Endothelial cell (in vitro differentiated cells): ENCODE measurements around the gene REXO5. TPM values are rescaled to one million over a fixed set of nuclear protein-coding genes. Genes with fewer than 3 reads are reported as not detected.

Source experiments
- DNase-seq: peaks from one replicate; pipeline ENCODE4 v3.0.0; 2021; ENCODE audit warnings: low spot score
- H3K27ac Mint-ChIP-seq: one replicate; pipeline ENCODE4 v1.8.0; 2021; ENCODE audit warnings: mixed read lengths, inconsistent platforms; ENCODE audit not compliant: unreplicated experiment
- H3K27me3 Mint-ChIP-seq: one replicate; pipeline ENCODE4 v1.8.0; 2021; ENCODE audit warnings: mild to moderate bottlenecking, moderate library complexity, mixed read lengths, inconsistent platforms; ENCODE audit not compliant: unreplicated experiment
- H3K36me3 Mint-ChIP-seq: one replicate; pipeline ENCODE4 v1.8.0; 2021; ENCODE audit warnings: mild to moderate bottlenecking, low read depth, mixed read lengths, inconsistent platforms; ENCODE audit not compliant: unreplicated experiment
- H3K4me1 Mint-ChIP-seq: one replicate; pipeline ENCODE4 v1.8.0; 2021; ENCODE audit warnings: mild to moderate bottlenecking, mixed read lengths, inconsistent platforms; ENCODE audit not compliant: unreplicated experiment
- H3K4me3 Mint-ChIP-seq: one replicate; pipeline ENCODE4 v1.8.0; 2021; ENCODE audit warnings: mild to moderate bottlenecking, mixed read lengths, inconsistent platforms; ENCODE audit not compliant: unreplicated experiment
- H3K9me3 Mint-ChIP-seq: one replicate; pipeline ENCODE4 v1.8.0; 2021; ENCODE audit warnings: mixed read lengths, inconsistent platforms; ENCODE audit not compliant: unreplicated experiment
- total RNA-seq: library from RNA; stranded (reverse); fragmentation: NEBNext Ultra II Directional; extraction: Animal tissue kit (Norgen Biotek cat#: 25700); gene quantifications from one replicate; pipeline ENCODE4 v1.2.1, GENCODE V29; 2021; ENCODE audit not compliant: unreplicated experiment
- TF ChIP-seq, protein P1 (sequence below): fragments of 200-600 bp; sonication (generic); IDR thresholded peaks from one replicate; pipeline ENCODE4 v1.5.0; 2021; ENCODE audit warnings: antibody characterized with exemption; ENCODE audit not compliant: unreplicated experiment

REXO5 gene
- total RNA-seq, 1 donor from 2014 or later: 2.4 TPM

- Mint-ChIP-seq H3K27ac (no peak overlapping the region), H3K36me3 (no peaks in the 10 kb centered on the region), H3K4me1 (no peaks in the 10 kb centered on the region), H3K27me3 (no peaks in the 10 kb centered on the region), H3K9me3 (no peaks in the 10 kb centered on the region), H3K4me3 (no peak overlapping the region)
- TF ChIP-seq, protein P1, sequence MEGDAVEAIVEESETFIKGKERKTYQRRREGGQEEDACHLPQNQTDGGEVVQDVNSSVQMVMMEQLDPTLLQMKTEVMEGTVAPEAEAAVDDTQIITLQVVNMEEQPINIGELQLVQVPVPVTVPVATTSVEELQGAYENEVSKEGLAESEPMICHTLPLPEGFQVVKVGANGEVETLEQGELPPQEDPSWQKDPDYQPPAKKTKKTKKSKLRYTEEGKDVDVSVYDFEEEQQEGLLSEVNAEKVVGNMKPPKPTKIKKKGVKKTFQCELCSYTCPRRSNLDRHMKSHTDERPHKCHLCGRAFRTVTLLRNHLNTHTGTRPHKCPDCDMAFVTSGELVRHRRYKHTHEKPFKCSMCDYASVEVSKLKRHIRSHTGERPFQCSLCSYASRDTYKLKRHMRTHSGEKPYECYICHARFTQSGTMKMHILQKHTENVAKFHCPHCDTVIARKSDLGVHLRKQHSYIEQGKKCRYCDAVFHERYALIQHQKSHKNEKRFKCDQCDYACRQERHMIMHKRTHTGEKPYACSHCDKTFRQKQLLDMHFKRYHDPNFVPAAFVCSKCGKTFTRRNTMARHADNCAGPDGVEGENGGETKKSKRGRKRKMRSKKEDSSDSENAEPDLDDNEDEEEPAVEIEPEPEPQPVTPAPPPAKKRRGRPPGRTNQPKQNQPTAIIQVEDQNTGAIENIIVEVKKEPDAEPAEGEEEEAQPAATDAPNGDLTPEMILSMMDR: no peak
- no peak for DNase-seq
These were observed 38.2 kb upstream of the REXO5 start for GRCh38 chr16:20768121-20768520.

DNA sequence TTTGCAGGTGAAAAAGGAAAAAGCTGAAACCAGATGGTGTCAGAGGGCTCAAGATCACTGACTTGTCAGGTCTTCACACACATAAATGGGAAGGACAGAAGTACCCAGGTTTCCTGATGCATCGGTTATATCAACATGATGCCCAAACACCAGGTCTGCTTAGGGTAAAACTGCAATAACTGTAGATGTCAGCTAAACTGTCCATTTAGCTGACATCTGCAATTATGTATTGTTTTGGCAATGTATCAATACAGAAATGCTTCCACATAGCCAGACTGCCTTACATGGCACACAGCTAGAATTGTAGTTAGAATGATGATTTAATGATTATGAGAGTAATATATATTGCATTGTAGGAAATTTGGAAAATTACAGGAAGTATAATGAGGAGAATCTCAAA, 37.5 kb upstream of the REXO5 start:
- Mint-ChIP-seq H3K36me3 (no peaks in the 10 kb centered on the region), H3K4me1 (no peaks in the 10 kb centered on the region), H3K9me3 (no peaks in the 10 kb centered on the region), H3K27me3 (no peaks in the 10 kb centered on the region), H3K4me3 (no peak overlapping the region), H3K27ac (no peak overlapping the region)
- TF ChIP-seq, protein P1: no peak
- DNase-seq: no peak

DNA sequence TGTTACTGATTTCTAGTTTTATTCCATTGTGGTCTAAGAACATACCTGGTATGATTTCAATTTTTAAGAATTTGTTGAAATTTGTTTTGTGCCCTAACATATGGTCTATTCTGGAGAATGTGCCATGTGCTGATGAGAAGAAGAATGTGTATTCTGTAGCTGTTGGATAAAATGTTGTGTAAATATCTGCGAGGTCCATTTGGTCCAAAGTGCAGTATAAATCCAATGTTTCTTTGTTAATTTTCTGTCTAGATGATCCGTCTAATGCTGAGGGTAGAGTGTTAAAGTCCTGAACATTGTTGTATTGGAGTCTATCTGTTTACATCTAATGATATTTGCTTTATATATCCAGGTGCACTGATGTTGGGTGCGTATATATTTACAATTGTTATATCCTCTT, 32.6 kb upstream of the REXO5 start:
- DNase-seq: no peak
- H3K4me1 Mint-ChIP-seq: no peaks in the 10 kb centered on the region
- H3K27ac Mint-ChIP-seq: no peak overlapping the region
- no peaks in the 10 kb centered on the region for H3K9me3 Mint-ChIP-seq
- no peak overlapping the region for H3K4me3 Mint-ChIP-seq
- no peaks in the 10 kb centered on the region for H3K27me3 Mint-ChIP-seq
- TF ChIP-seq, protein P1: no peak
- no peaks in the 10 kb centered on the region for H3K36me3 Mint-ChIP-seq

- Mint-ChIP-seq H3K9me3 (no peaks in the 10 kb centered on the region), H3K4me1 (no peaks in the 10 kb centered on the region), H3K4me3 (no peak overlapping the region), H3K27ac (no peak overlapping the region), H3K27me3 (no peaks in the 10 kb centered on the region), H3K36me3 (no peaks in the 10 kb centered on the region)
- peak; percentile 87 for DNase-seq
- TF ChIP-seq, protein P1: peak; percentile 79
These were observed 31.5 kb upstream of the REXO5 start for GRCh38 chr16:20774703-20775362.

DNA sequence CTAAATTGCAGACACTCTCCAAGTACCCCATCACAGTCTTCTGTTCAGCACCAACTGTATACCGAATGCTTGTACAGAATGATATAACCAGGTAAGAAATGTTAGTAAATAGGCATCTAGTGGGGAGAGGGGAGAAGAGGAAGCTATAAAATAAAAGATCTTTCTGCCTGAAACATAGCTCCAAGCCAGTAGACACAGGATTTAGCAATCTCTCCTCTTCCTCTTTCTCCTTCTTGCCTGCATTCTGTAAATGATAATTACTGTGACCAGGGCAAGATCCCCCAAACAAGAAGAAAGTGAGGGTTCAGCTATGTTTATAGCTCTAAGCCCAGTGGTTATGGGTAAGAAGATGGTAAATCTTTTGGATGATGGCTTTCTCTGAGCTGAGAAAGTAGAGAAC, 24.6 kb upstream of the REXO5 start:
- Mint-ChIP-seq H3K27ac (no peak overlapping the region), H3K27me3 (no peaks in the 10 kb centered on the region), H3K4me1 (no peaks in the 10 kb centered on the region), H3K36me3 (no peaks in the 10 kb centered on the region), H3K4me3 (no peak overlapping the region), H3K9me3 (no peaks in the 10 kb centered on the region)
- TF ChIP-seq, protein P1: no peak
- DNase-seq: no peak
